H1 (cell line): ENCODE results near the gene KLHL17. TPM values are rescaled to one million over a fixed set of nuclear protein-coding genes. Genes with fewer than 3 reads are reported as not detected.

Experiments
- CTCF ChIA-PET: fragments of 300-600 bp; sonication (Branson Sonifier 250); formaldehyde crosslinking; loops from one replicate; lab custom pipeline; 2021; ENCODE audit not compliant: partially characterized antibody; lab: Charles Lee
- POLR2A ChIA-PET: fragments of 300-600 bp; sonication (Branson Sonifier 250); formaldehyde crosslinking; loops from one replicate; lab custom pipeline; 2021; ENCODE audit warnings: inconsistent platforms; ENCODE audit not compliant: partially characterized antibody; lab: Charles Lee
- DNase-seq, 2 experiments: peaks; one replicate each; pipeline versions ENCODE4 v3.0.0 to v3.0.0-alpha.2; 2010 to 2022; ENCODE audit warnings: low spot score in 2 of 2, low read depth in 1 of 2, mixed read lengths in 1 of 2
- FAIRE-seq: peaks from 2 replicates; lab custom pipeline; 2011; peaks lifted over from hg19 to GRCh38; lab: Jason Lieb, UNC
- H2AFZ ChIP-seq: 2 replicates; pipeline ENCODE4 v1.8.1; 2012; ENCODE audit warnings: low read length, inconsistent platforms
- H2AK5ac ChIP-seq: 2 replicates; pipeline ENCODE4 v1.6.1; 2013; ENCODE audit warnings: low read depth, low read length
- H2BK120ac ChIP-seq: replicated peaks from 2 replicates; pipeline ENCODE3; 2013; ENCODE audit warnings: low read depth, low read length, inconsistent platforms
- H2BK12ac ChIP-seq: 2 replicates; pipeline ENCODE4 v1.6.1; 2013; ENCODE audit warnings: low read depth, low read length
- H2BK15ac ChIP-seq: 2 replicates; pipeline ENCODE4 v1.6.1; 2013; ENCODE audit warnings: low read length
- H2BK20ac ChIP-seq: 2 replicates; pipeline ENCODE4 v1.6.1; 2013; ENCODE audit warnings: low read length
- H2BK5ac ChIP-seq: 2 replicates; pipeline ENCODE4 v1.6.1; 2013; ENCODE audit warnings: low read depth, low read length
- H3K14ac ChIP-seq: 2 replicates; pipeline ENCODE4 v1.6.1; 2013; ENCODE audit warnings: inconsistent platforms; ENCODE audit not compliant: insufficient read length
- H3K18ac ChIP-seq: 2 replicates; pipeline ENCODE4 v1.6.1; 2013; ENCODE audit warnings: low read length; ENCODE audit errors: extremely low read depth
- H3K23ac ChIP-seq: 2 replicates; pipeline ENCODE4 v1.6.1; 2013; ENCODE audit warnings: inconsistent platforms; ENCODE audit not compliant: insufficient read length
- H3K23me2 ChIP-seq: 2 replicates; pipeline ENCODE4 v1.6.1; 2013; ENCODE audit warnings: low read depth, low read length
- H3K27ac ChIP-seq: 2 replicates; pipeline ENCODE4 v1.6.1; 2011; ENCODE audit warnings: low read depth, low read length, inconsistent platforms
- H3K27me3 ChIP-seq, 4 experiments: replicated peaks in 1 of 4; 1 replicate in 1 of 4; 2 replicates in 3 of 4; pipeline versions ENCODE4 v1.6.1 to v1.8.1; 2011 to 2013; ENCODE audit warnings: low read length in 3 of 4, mild to moderate bottlenecking in 3 of 4, inconsistent platforms in 2 of 4, mixed read lengths in 2 of 4, moderate library complexity in 1 of 4; ENCODE audit not compliant: control insufficient read depth in 3 of 4, insufficient read depth in 3 of 4; ENCODE audit errors: extremely low read depth in 1 of 4
- H3K36me3 ChIP-seq, 4 experiments: 2 replicates each; pipeline versions ENCODE4 v1.6.1 to v1.8.1; 2011 to 2013; ENCODE audit warnings: mild to moderate bottlenecking in 4 of 4, low read length in 3 of 4, moderate library complexity in 2 of 4, control low read depth in 1 of 4, inconsistent platforms in 1 of 4; ENCODE audit not compliant: insufficient read depth in 4 of 4, control insufficient read depth in 2 of 4
- H3K4ac ChIP-seq: replicated peaks from 2 replicates; pipeline ENCODE3; 2013; ENCODE audit warnings: low read length, low read depth, mixed read lengths, inconsistent platforms; ENCODE audit not compliant: insufficient read length
- H3K4me1 ChIP-seq, 4 experiments: replicated peaks in 1 of 4; 1 replicate in 1 of 4; 2 replicates in 3 of 4; pipeline versions ENCODE4 v1.6.1 to v1.8.1; 2011 to 2013; ENCODE audit warnings: low read length in 3 of 4, inconsistent platforms in 2 of 4, mixed read lengths in 1 of 4; ENCODE audit not compliant: insufficient read depth in 4 of 4, control insufficient read depth in 3 of 4
- H3K4me2 ChIP-seq, 2 experiments: 2 replicates each; pipeline versions ENCODE4 v1.6.1 to v1.8.1; 2011 to 2013; ENCODE audit warnings: low read depth in 2 of 2, low read length in 2 of 2, control low read depth in 1 of 2, inconsistent platforms in 1 of 2, mild to moderate bottlenecking in 1 of 2; ENCODE audit not compliant: insufficient read depth in 1 of 2
- H3K4me3 ChIP-seq, 4 experiments: fragments of 200-600, 300-600 bp in 1 of 4; sonication (generic), shearing (Covaris generic), sonication (Bioruptor Twin) in 1 of 4; 2 replicates each; pipeline versions ENCODE4 v1.5.1 to v1.8.1; 2011 to 2016; ENCODE audit warnings: low read length in 4 of 4, low read depth in 3 of 4, control low read depth in 2 of 4, inconsistent platforms in 2 of 4, mild to moderate bottlenecking in 2 of 4, mixed read lengths in 1 of 4, moderate library complexity in 1 of 4; ENCODE audit not compliant: insufficient read depth in 2 of 4; ENCODE audit errors: extremely low read depth in 1 of 4
- H3K56ac ChIP-seq: replicated peaks from 2 replicates; pipeline ENCODE3; 2013; ENCODE audit warnings: low read depth, mild to moderate bottlenecking, mixed read lengths, low read length, inconsistent platforms; ENCODE audit not compliant: insufficient read length
- H3K79me1 ChIP-seq: 2 replicates; pipeline ENCODE4 v1.6.1; 2013; ENCODE audit warnings: low read depth, low read length, control low read depth
- H3K79me2 ChIP-seq, 2 experiments: 2 replicates each; pipeline versions ENCODE4 v1.6.1 to v1.8.1; 2012 to 2013; ENCODE audit warnings: low read length in 2 of 2, mild to moderate bottlenecking in 2 of 2, inconsistent platforms in 1 of 2; ENCODE audit not compliant: insufficient read depth in 2 of 2, control insufficient read depth in 1 of 2
- H3K9ac ChIP-seq, 4 experiments: replicated peaks in 1 of 4; 1 replicate in 1 of 4; 2 replicates in 3 of 4; pipeline versions ENCODE4 v1.6.1 to v1.8.1; 2011 to 2013; ENCODE audit warnings: low read depth in 3 of 4, low read length in 3 of 4, control low read depth in 2 of 4, mild to moderate bottlenecking in 2 of 4, moderate library complexity in 2 of 4, inconsistent platforms in 1 of 4; ENCODE audit errors: extremely low read depth in 1 of 4
- H3K9me3 ChIP-seq, 2 experiments: 2 replicates each; pipeline versions ENCODE4 v1.6.1 to v1.8.1; 2012 to 2013; ENCODE audit warnings: mild to moderate bottlenecking in 2 of 2, moderate library complexity in 2 of 2, control low read depth in 1 of 2, inconsistent platforms in 1 of 2, low read depth in 1 of 2, low read length in 1 of 2, mixed read lengths in 1 of 2; ENCODE audit not compliant: insufficient read depth in 2 of 2
- H4K20me1 ChIP-seq, 2 experiments: replicated peaks in 1 of 2; 2 replicates each; pipeline versions ENCODE3 to v1.8.1; 2011 to 2013; ENCODE audit warnings: inconsistent platforms in 2 of 2, low read length in 2 of 2, mild to moderate bottlenecking in 1 of 2; ENCODE audit not compliant: insufficient read depth in 2 of 2, control insufficient read depth in 1 of 2
- H4K5ac ChIP-seq: 2 replicates; pipeline ENCODE4 v1.6.1; 2013; ENCODE audit warnings: low read length, low read depth, mixed read lengths, inconsistent platforms; ENCODE audit not compliant: insufficient read length
- H4K8ac ChIP-seq: 2 replicates; pipeline ENCODE4 v1.8.0; 2013; ENCODE audit warnings: mild to moderate bottlenecking, moderate library complexity, low read length, inconsistent platforms; ENCODE audit not compliant: insufficient read depth; ENCODE audit errors: extremely low read depth
- H4K91ac ChIP-seq: replicated peaks from 2 replicates; pipeline ENCODE3; 2013; ENCODE audit warnings: low read length, mixed read lengths, inconsistent platforms; ENCODE audit not compliant: insufficient read length
- ASH2L ChIP-seq: fragments of 200-600, 300-600 bp; sonication (generic); IDR thresholded peaks from one replicate; pipeline ENCODE4 v1.7.1; 2017; ENCODE audit warnings: low read length
- BCL11A ChIP-seq, 2 experiments: IDR thresholded peaks; one replicate each; pipeline ENCODE4 v1.6.1; 2011; ENCODE audit warnings: low read depth in 2 of 2, low read length in 2 of 2, mild to moderate bottlenecking in 2 of 2
- CBX5 ChIP-seq: fragments of 300-800, 300-1000 bp; sonication (generic); IDR thresholded peaks from 2 replicates; pipeline ENCODE4 v1.7.1; 2016; ENCODE audit warnings: antibody characterized with exemption, low read length, low read depth
- CBX8 ChIP-seq: fragments of 300-800, 300-1000 bp; sonication (generic); IDR thresholded peaks from 2 replicates; pipeline ENCODE4 v1.7.1; 2016; ENCODE audit warnings: low read depth, low read length, borderline replicate concordance
- HDAC2 ChIP-seq, 2 experiments: fragments of 300-600 bp in 1 of 2; sonication (generic) in 1 of 2; IDR thresholded peaks; 2 replicates each; pipeline ENCODE4 v1.6.1; 2011 to 2012; ENCODE audit warnings: low read depth in 2 of 2, low read length in 2 of 2, mild to moderate bottlenecking in 2 of 2, moderate library complexity in 2 of 2, borderline replicate concordance in 1 of 2, inconsistent platforms in 1 of 2
- MAFK ChIP-seq: IDR thresholded peaks from 2 replicates; pipeline ENCODE4 v1.6.1; 2012; ENCODE audit warnings: low read depth, mild to moderate bottlenecking, improper control_type of control experiment, low read length
- RNF2 ChIP-seq: fragments of 200-900, 300-1000 bp; sonication (generic); IDR thresholded peaks from 2 replicates; pipeline ENCODE4 v1.7.1; 2016; ENCODE audit warnings: borderline replicate concordance, low read depth, mild to moderate bottlenecking, antibody characterized with exemption, low read length; ENCODE audit not compliant: poor library complexity, severe bottlenecking; ENCODE audit errors: missing control alignments
- SRF ChIP-seq: IDR thresholded peaks from 2 replicates; pipeline ENCODE4 v1.6.1; 2011; ENCODE audit warnings: mild to moderate bottlenecking, low read depth, low read length, moderate library complexity
- WGBS, 2 experiments: shearing (Covaris generic) in 1 of 2; methylation state at CpG; one replicate each; pipeline versions ENCODE4 v1.1.6 to v1.1.7; 2013 to 2015; ENCODE audit warnings: low lambda C conversion rate in 2 of 2, mixed read lengths in 2 of 2, inconsistent platforms in 1 of 2, low coverage in 1 of 2, missing lambda C conversion rate in 1 of 2; ENCODE audit not compliant: insufficient replicate concordance in 2 of 2, insufficient coverage in 1 of 2, insufficient read length in 1 of 2; ENCODE audit errors: extremely low coverage in 1 of 2, missing lambda C conversion rate in 1 of 2; 5-methylcytosine and 5-hydroxymethylcytosine counted together
- polyA plus RNA-seq, 7 experiments: library from polyadenylated mRNA; depleted of rRNA in 3 of 7; stranded (reverse) in 5 of 7; unstranded in 2 of 7; fragments of >200 nt in 5 of 7; fragments of 200-250 nt in 2 of 7; gene quantifications; 1 replicate in 5 of 7; 2 replicates in 1 of 7; 4 replicates in 1 of 7; pipeline versions ENCODE4 v1.2.1 to v1.2.3, GENCODE V29; 2011 to 2013; ENCODE audit warnings: missing spikeins in 2 of 7, mixed read lengths in 2 of 7
- total RNA-seq: library from RNA; stranded (reverse); fragmentation: NEBNext Ultra II Directional; extraction: Animal tissue kit (Norgen Biotek cat#: 25700); gene quantifications from 2 replicates; pipeline ENCODE4 v1.2.1, GENCODE V29; 2021
- TF ChIP-seq, protein P1 (sequence below): IDR thresholded peaks from 2 replicates; pipeline ENCODE4 v1.6.1; 2011; ENCODE audit warnings: low read length, improper control_type of control experiment

Gene KLHL17
- total and polyA plus RNA-seq, 2 of the 8 experiments (the other 6 are each of a cell fraction or from before 2014, with no cell fraction given), result 32.6 to 36.1 TPM

DNA sequence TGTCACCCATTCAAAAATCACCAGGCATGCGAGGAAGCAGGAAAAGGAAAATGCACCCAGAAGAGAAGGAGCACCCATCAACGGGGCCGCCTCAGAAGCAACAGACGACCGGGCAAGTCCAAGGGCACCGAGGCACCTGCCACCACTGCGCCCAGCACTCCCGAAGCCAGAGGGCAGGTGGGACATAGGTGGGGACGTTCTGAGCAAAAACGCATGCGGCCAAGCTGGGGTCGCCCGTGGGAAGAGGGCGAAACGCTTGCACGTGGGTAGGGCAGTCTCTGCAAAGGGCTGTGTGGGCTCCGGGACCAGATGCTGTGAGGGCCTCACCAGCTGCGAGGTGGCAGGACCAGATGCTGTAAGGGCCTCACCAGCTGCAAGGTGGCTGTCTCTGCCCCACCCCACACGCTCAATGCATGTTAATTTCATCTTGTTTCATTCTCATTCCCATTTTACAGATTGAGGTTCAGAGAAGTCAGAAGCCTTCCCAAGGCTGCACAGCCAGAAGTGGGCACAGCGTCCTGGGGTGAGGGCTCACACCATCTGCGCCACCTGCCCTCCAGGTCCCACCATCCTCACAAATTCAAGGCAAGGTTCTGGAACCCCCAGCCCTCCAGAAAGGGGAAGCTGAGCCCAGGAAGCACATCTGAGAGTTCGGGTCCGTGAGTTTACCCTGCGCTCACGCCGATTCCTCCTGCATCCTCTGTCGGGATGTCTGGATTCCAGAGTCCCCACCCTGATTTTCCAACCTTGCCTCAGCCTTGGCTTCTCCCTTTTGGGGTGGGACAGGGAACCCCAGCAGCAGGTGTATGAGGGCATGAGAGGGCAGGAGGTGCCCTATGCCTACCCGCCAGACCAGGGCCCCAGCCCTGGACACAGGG is 44.9 kb upstream of the KLHL17 start:
- DNase-seq, result no peak
- no peak overlapping the region for H4K5ac ChIP-seq
- no peak overlapping the region for H3K9ac ChIP-seq
- no peak overlapping the region for H2BK5ac ChIP-seq
- H3K4ac ChIP-seq, result no peak overlapping the region
- H3K56ac ChIP-seq, result no peak overlapping the region
- no peaks in the 10 kb centered on the region; a peak in 1 of 4 replicates for H3K9me3 ChIP-seq
- ChIA-PET POLR2A (interaction anchor here (0.6 to 1.3 kb wide), 3 partner anchors 11 to 18 kb away, joined by 3 to 4 read pairs (median 4); no protein-coding TSS in a partner anchor), CTCF (interaction anchor here (0.6 to 2.5 kb wide), 3 partner anchors 10 to 46 kb away, joined by 3 to 14 read pairs (median 4); no protein-coding TSS in a partner anchor)
- H3K4me2 ChIP-seq, result no peak overlapping the region
- H2BK20ac ChIP-seq, result no peak overlapping the region
- no peaks in the 10 kb centered on the region for H3K79me1 ChIP-seq
- peak overlapping the region; percentile 21; the same call in 1 of the 2 replicates for H4K8ac ChIP-seq
- no peak overlapping the region for H2BK120ac ChIP-seq
- H4K20me1 ChIP-seq, result peaks cover 5 to 16% of the 10 kb centered on the region in 2 experiments
- no peak overlapping the region for H3K27ac ChIP-seq
- H3K18ac ChIP-seq, result no peak overlapping the region
- no peak overlapping the region for H2BK15ac ChIP-seq
- H2AK5ac ChIP-seq, result no peak overlapping the region
- no peaks in the 10 kb centered on the region for H3K23me2 ChIP-seq
- WGBS, 2 experiments, result 87% methylated on average over 28 of the region's 28 CpGs; no CpG with 5 or more reads in 1 of the 2 experiments
- H3K23ac ChIP-seq, result no peak overlapping the region
- H2AFZ ChIP-seq, result no peak overlapping the region
- no peak overlapping the region for H2BK12ac ChIP-seq
- peaks cover 0 to 4% (median 3%) of the 10 kb centered on the region in 4 experiments; a peak in 6 of 7 replicates for H3K4me1 ChIP-seq
- H3K14ac ChIP-seq, result no peak overlapping the region
- peaks cover 13 to 91% (median 66%) of the 10 kb centered on the region in 4 experiments for H3K27me3 ChIP-seq
- H3K36me3 ChIP-seq, result no peaks in the 10 kb centered on the region
- H3K4me3 ChIP-seq, result no peak overlapping the region
- no peak overlapping the region for H4K91ac ChIP-seq
- no peaks in the 10 kb centered on the region for H3K79me2 ChIP-seq
- no peak for FAIRE-seq
- TF ChIP-seq CBX5, result no peak
- TF ChIP-seq, protein P1, sequence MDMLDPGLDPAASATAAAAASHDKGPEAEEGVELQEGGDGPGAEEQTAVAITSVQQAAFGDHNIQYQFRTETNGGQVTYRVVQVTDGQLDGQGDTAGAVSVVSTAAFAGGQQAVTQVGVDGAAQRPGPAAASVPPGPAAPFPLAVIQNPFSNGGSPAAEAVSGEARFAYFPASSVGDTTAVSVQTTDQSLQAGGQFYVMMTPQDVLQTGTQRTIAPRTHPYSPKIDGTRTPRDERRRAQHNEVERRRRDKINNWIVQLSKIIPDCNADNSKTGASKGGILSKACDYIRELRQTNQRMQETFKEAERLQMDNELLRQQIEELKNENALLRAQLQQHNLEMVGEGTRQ, result no peak
- no peak for TF ChIP-seq BCL11A (IDR thresholded peaks at IDR 0.05; ENCODE audit: low read depth in 2 of 2, low read length in 2 of 2)
- TF ChIP-seq HDAC2 (IDR thresholded peaks at IDR 0.05; ENCODE audit: borderline replicate concordance in 1 of 2, low read depth in 2 of 2, low read length in 2 of 2), result no peak
- no peak for TF ChIP-seq MAFK
- TF ChIP-seq ASH2L, result no peak
- TF ChIP-seq CBX8, result no peak
- no peak for TF ChIP-seq RNF2
- TF ChIP-seq SRF, result no peak
